Ovary (tissue), 9 donors: ENCODE results near the gene RAB8B. TPM values are rescaled to one million over a fixed set of nuclear protein-coding genes. Genes with fewer than 3 reads are reported as not detected.

Experiments used
- DNase-seq, 5 donors: peaks; one replicate each; pipeline ENCODE4 v3.0.0-alpha.2; 2019 to 2020
- H3K27ac ChIP-seq, 2 donors: fragments of 200-600 bp; one replicate each; pipeline versions ENCODE4 v1.5.1 to v1.8.0; 2019 to 2022
- H3K27me3 ChIP-seq: fragments of 200-600 bp; one replicate; pipeline ENCODE4 v1.8.0; 2022
- H3K36me3 ChIP-seq: fragments of 200-600 bp; sonication (generic); one replicate; pipeline ENCODE4 v1.5.1; 2019
- H3K4me1 ChIP-seq: one replicate; pipeline ENCODE4 v1.8.1; 2013; ENCODE audit warnings: mild to moderate bottlenecking, moderate library complexity; ENCODE audit not compliant: insufficient read depth
- H3K4me3 ChIP-seq: fragments of 200-600 bp; sonication (generic); one replicate; pipeline ENCODE4 v1.5.1; 2017
- H3K9me3 ChIP-seq, 2 donors: fragments of 200-600 bp in 1 of 2; sonication (generic) in 1 of 2; one replicate each; pipeline versions ENCODE4 v1.5.1 to v1.8.1; 2013 to 2019; ENCODE audit warnings: mild to moderate bottlenecking in 1 of 2, moderate library complexity in 1 of 2
- EP300 ChIP-seq: sonication (generic); formaldehyde crosslinking; IDR thresholded peaks from one replicate; pipeline ENCODE4 v1.6.1; 2017; ENCODE audit warnings: antibody characterized with exemption
- POLR2A ChIP-seq: fragments of 450-650 bp; IDR thresholded peaks from one replicate; pipeline ENCODE4 v1.6.1; 2017; ENCODE audit warnings: antibody characterized with exemption, mild to moderate bottlenecking, moderate library complexity
- WGBS, 3 donors: extraction: QIAGEN DNeasy Blood & Tissue Kit in 1 of 3; methylation state at CpG; one replicate each; pipeline versions ENCODE4 v1.1.5 to v1.1.7; 2013 to 2017; 5-methylcytosine and 5-hydroxymethylcytosine counted together
- intact Hi-C, 4 donors: fragments of 100-400 bp; cut with DNase I; formaldehyde crosslinking; loops; one replicate each; pipeline versions ENCODE4 v1.11.0 to v1.15.1; 2022 to 2023
- polyA plus RNA-seq, 2 donors: library from polyadenylated mRNA; stranded (reverse); fragments of 200-250 nt in 1 of 2; fragments of 350-450 nt in 1 of 2; fragmentation: Illumina TruSeq in 1 of 2; extraction: RNeasy Lipid Tissue Mini Kit (QIAGEN cat#74804) in 1 of 2; gene quantifications; one replicate each; pipeline ENCODE4 v1.2.3, GENCODE V29; 2013 to 2014
- total RNA-seq, 7 donors: library from RNA; depleted of rRNA in 2 of 7; stranded (reverse); fragments of >200 nt in 2 of 7; fragmentation: NEBNext Ultra II Directional in 3 of 7; extraction: Animal tissue kit (Norgen Biotek cat#: 25700) in 3 of 7; gene quantifications; one replicate each; pipeline versions ENCODE4 v1.1.0 to v1.2.4, GENCODE V29; 2016 to 2023
- TF ChIP-seq, protein P1 (sequence below), 3 donors: fragments of 450-650 bp in 2 of 3; fragments of 200-600 bp in 1 of 3; IDR thresholded peaks; one replicate each; pipeline versions ENCODE4 v1.5.1 to v1.8.0; 2016 to 2022; ENCODE audit warnings: antibody characterized with exemption in 3 of 3, mild to moderate bottlenecking in 1 of 3
- donor health status: DM: no; HTN: no; CAD: no; lungs with moderate emphysema.
- donor health status: DM: no; HTN: no; CAD: no.
- donor health status: Bipolar disorder and iron deficiency.
- donor health status: DM: yes; HTN: yes; CAD: no.
- donor health status: DM: no; HTN: no; CAD: no.
- donor health status: DM: yes; HTN: yes; CAD: no.

RAB8B gene
- total and polyA plus RNA-seq, 9 donors = 18.5 to 58.0 (median 44.8) TPM

GRCh38 chr15:63258658-63259057 lies 69.3 kb downstream of the RAB8B start:
- no peak overlapping the region for H3K27ac ChIP-seq
- H3K27me3 ChIP-seq = no peaks in the 10 kb centered on the region
- no peak overlapping the region for H3K4me3 ChIP-seq
- H3K9me3 ChIP-seq = no peaks in the 10 kb centered on the region
- 93 to 98% (median 98%) methylated on average over 2 of the region's 2 CpGs for WGBS, 3 donors
- no peaks in the 10 kb centered on the region for H3K36me3 ChIP-seq
- no peak for TF ChIP-seq POLR2A
- TF ChIP-seq EP300 = no peak
- TF ChIP-seq, protein P1, sequence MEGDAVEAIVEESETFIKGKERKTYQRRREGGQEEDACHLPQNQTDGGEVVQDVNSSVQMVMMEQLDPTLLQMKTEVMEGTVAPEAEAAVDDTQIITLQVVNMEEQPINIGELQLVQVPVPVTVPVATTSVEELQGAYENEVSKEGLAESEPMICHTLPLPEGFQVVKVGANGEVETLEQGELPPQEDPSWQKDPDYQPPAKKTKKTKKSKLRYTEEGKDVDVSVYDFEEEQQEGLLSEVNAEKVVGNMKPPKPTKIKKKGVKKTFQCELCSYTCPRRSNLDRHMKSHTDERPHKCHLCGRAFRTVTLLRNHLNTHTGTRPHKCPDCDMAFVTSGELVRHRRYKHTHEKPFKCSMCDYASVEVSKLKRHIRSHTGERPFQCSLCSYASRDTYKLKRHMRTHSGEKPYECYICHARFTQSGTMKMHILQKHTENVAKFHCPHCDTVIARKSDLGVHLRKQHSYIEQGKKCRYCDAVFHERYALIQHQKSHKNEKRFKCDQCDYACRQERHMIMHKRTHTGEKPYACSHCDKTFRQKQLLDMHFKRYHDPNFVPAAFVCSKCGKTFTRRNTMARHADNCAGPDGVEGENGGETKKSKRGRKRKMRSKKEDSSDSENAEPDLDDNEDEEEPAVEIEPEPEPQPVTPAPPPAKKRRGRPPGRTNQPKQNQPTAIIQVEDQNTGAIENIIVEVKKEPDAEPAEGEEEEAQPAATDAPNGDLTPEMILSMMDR (IDR thresholded peaks at IDR 0.05) = no peak
- peaks cover 2% of the 10 kb centered on the region for H3K4me1 ChIP-seq
- intact Hi-C loops = no loop called here
- DNase-seq = no peak

GRCh38 chr15:63260791-63261190 lies 71.4 kb downstream of the RAB8B start:
- intact Hi-C loops = no loop called here
- Histone ChIP-seq H3K36me3 (no peaks in the 10 kb centered on the region), H3K4me1 (peaks cover 2% of the 10 kb centered on the region), H3K27ac (no peak overlapping the region), H3K4me3 (no peak overlapping the region), H3K9me3 (no peaks in the 10 kb centered on the region), H3K27me3 (no peaks in the 10 kb centered on the region)
- WGBS, 3 donors = 59 to 82% (median 74%) methylated on average over 5 of the region's 5 CpGs
- DNase-seq = no peak
- TF ChIP-seq POLR2A = no peak

GRCh38 chr15:63261311-63261710 lies 71.9 kb downstream of the RAB8B start:
- H3K27ac ChIP-seq = no peak overlapping the region
- TF ChIP-seq POLR2A = no peak
- TF ChIP-seq, protein P1 (IDR thresholded peaks at IDR 0.05) = no peak
- TF ChIP-seq EP300 = no peak
- DNase-seq = no peak
- peaks cover 2% of the 10 kb centered on the region for H3K4me1 ChIP-seq
- intact Hi-C loops = no loop called here
- no peaks in the 10 kb centered on the region for H3K36me3 ChIP-seq
- H3K9me3 ChIP-seq = no peaks in the 10 kb centered on the region
- H3K27me3 ChIP-seq = no peaks in the 10 kb centered on the region
- no peak overlapping the region for H3K4me3 ChIP-seq

DNA sequence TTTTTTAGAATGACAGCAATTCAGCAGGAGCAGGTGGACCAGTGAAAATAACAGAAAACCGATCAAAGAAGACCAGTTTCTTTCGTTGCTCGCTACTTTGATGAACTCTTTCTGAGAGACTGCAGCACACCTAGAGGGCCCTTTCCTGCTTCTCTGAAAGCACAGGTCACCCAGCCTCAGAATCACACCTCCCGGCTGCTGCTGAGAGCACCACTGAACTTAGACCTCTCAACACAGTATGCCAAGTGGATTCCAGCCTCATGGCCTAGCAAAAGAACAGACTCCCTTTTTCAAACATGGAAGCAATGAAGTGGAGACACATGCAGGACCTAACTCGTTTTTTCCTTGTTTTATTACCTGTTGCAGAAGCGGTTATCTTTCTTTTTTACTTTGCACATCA lies 74.1 kb downstream of the RAB8B start:
- H3K9me3 ChIP-seq = no peaks in the 10 kb centered on the region
- no peaks in the 10 kb centered on the region for H3K27me3 ChIP-seq
- 90 to 94% (median 92%) methylated on average over 6 of the region's 6 CpGs for WGBS, 3 donors
- intact Hi-C loops = no loop called here
- peaks cover 2% of the 10 kb centered on the region for H3K4me1 ChIP-seq
- no peaks in the 10 kb centered on the region for H3K36me3 ChIP-seq
- H3K4me3 ChIP-seq = no peak overlapping the region
- no peak for DNase-seq
- no peak overlapping the region for H3K27ac ChIP-seq
- TF ChIP-seq EP300 (no peak), POLR2A (no peak)
- TF ChIP-seq, protein P1 (IDR thresholded peaks at IDR 0.05) = no peak

DNA sequence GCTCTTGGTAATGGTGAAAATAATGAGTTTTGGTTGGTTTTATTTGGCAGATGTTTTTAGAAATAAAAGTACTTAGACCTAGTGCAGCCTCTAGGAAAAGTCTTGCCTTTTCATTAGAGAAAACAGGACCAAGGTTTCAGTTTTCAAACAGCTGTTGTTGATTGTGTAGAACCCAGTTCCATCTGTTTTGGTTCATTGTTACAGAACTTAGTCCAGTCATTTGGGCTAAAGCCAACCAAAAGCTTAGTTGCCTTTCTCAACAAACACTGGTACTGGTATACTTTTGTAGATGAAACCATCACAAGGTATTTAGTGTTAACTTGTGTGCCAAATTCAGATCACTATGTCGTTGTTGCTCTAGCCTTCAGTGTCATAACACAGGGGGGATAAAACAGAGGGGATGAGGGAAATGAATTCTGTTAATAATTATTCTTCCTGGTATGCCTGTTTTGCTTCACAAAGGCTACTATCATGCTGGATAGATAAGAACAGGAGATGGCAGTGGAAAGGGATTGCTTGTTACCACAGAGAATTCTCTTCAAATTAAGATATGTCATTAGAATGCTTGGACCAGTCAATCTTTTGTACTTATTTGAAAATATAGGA lies 75.4 kb downstream of the RAB8B start:
- Histone ChIP-seq H3K9me3 (no peaks in the 10 kb centered on the region), H3K27ac (no peak overlapping the region), H3K36me3 (no peaks in the 10 kb centered on the region), H3K27me3 (no peaks in the 10 kb centered on the region), H3K4me3 (no peak overlapping the region), H3K4me1 (peaks cover 2% of the 10 kb centered on the region)
- WGBS, 3 donors = 11 to 29% (median 19%) methylated on average over 1 of the region's 1 CpG
- TF ChIP-seq, protein P1 (IDR thresholded peaks at IDR 0.05) = no peak
- TF ChIP-seq EP300 (no peak), POLR2A (no peak)
- intact Hi-C loops = no loop called here
- no peak for DNase-seq
